ENCODE measurements around the gene RHOT1. TPM values are rescaled to one million over a fixed set of nuclear protein-coding genes. Genes with fewer than 3 reads are reported as not detected.

Gene RHOT1
- total RNA-seq, 3 donors from 2014 or later (not counting 1 experiment from before 2014, with no cell fraction given) = 25.1 to 32.7 (median 28.3) TPM

DNA sequence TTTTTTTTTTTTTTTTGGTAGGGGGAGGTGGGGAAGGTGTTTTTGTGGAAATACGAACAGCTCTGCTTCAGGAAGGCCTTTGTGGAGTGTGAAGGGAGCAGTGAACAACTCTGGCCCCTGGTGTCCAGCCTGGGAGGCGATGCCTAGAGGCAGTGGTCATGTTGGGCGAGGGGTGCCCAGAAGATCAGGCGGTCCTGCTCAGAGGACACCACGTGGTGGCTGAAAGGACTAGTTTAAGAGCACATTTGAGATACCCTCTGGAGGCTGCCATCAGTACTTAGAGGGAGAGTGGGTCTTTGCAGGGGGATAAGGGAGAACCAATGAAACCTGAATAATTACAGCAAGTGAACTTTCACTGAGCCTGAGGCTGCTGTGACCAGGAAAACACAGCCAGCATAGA lies 40.1 kb upstream of the RHOT1 start:
- Mint-ChIP-seq H3K4me3 (no peak overlapping the region), H3K27me3 (ENCODE audit: low read depth in 2 of 2) (no peaks in the 10 kb centered on the region), H3K9me3 (no peaks in the 10 kb centered on the region), H3K36me3 (no peaks in the 10 kb centered on the region), H3K27ac (peak overlapping the region in 1 of 2 donors; percentile 35), H3K4me1 (peaks cover 19 to 31% of the 10 kb centered on the region in 2 donors)
- no peak overlapping the region for H3K27ac ChIP-seq (ENCODE audit: low read length)
- intact Hi-C loops (cut with micrococcal nuclease) = no loop called here
- no peaks in the 10 kb centered on the region for H3K36me3 ChIP-seq (ENCODE audit: control insufficient read depth, insufficient read depth, low read length)
- H3K9me3 ChIP-seq (ENCODE audit: control insufficient read depth, insufficient read depth, low read length) = no peaks in the 10 kb centered on the region
- no peaks in the 10 kb centered on the region for H3K27me3 ChIP-seq (ENCODE audit: control insufficient read depth, insufficient read depth, low read length)
- no peak overlapping the region for H3K4me3 ChIP-seq (ENCODE audit: low read length)
- TF ChIP-seq, protein P1, sequence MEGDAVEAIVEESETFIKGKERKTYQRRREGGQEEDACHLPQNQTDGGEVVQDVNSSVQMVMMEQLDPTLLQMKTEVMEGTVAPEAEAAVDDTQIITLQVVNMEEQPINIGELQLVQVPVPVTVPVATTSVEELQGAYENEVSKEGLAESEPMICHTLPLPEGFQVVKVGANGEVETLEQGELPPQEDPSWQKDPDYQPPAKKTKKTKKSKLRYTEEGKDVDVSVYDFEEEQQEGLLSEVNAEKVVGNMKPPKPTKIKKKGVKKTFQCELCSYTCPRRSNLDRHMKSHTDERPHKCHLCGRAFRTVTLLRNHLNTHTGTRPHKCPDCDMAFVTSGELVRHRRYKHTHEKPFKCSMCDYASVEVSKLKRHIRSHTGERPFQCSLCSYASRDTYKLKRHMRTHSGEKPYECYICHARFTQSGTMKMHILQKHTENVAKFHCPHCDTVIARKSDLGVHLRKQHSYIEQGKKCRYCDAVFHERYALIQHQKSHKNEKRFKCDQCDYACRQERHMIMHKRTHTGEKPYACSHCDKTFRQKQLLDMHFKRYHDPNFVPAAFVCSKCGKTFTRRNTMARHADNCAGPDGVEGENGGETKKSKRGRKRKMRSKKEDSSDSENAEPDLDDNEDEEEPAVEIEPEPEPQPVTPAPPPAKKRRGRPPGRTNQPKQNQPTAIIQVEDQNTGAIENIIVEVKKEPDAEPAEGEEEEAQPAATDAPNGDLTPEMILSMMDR (IDR thresholded peaks at IDR 0.05) = no peak
- DNase-seq (no peak), ATAC-seq (no peak)
- 91% methylated on average over 5 of the region's 5 CpGs for WGBS (ENCODE audit: insufficient coverage)
- H3K4me1 ChIP-seq (ENCODE audit: control insufficient read depth, insufficient read depth, low read length) = peaks cover 9% of the 10 kb centered on the region

DNA sequence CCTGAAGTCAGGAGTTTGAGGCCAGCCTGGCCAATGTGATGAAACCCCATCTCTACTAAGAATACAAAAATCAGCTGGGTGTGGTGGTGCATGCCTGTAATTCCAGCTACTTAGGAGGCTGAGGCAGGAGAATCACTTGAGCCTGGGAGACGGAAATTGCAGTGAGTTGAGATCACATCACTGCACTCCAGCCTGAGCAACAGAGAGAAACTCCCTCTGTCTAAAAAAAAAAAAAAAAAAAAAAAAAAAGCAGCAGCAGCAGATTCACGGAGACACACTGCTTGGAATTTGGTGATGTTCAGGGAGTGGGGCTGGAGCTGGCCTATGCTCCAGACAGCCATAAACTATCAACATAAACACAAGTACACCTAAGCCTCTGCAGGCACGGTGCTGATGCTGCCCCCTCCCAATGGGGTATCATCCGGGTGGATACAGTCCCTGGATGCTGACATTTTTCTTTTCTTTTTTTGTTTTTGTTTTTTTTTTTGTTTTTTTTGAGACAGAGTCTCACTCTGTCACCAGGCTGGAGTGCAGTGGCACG lies 39.6 kb upstream of the RHOT1 start:
- no peak for DNase-seq
- WGBS (ENCODE audit: insufficient coverage) = 96% methylated on average over 5 of the region's 5 CpGs
- Histone ChIP-seq H3K9me3 (ENCODE audit: control insufficient read depth, insufficient read depth, low read length) (no peaks in the 10 kb centered on the region), H3K4me1 (ENCODE audit: control insufficient read depth, insufficient read depth, low read length) (peaks cover 9% of the 10 kb centered on the region), H3K27ac (ENCODE audit: low read length) (no peak overlapping the region), H3K27me3 (ENCODE audit: control insufficient read depth, insufficient read depth, low read length) (no peaks in the 10 kb centered on the region), H3K4me3 (ENCODE audit: low read length) (no peak overlapping the region), H3K36me3 (ENCODE audit: control insufficient read depth, insufficient read depth, low read length) (no peaks in the 10 kb centered on the region)
- Mint-ChIP-seq H3K4me1 (peaks cover 21 to 34% of the 10 kb centered on the region in 2 donors), H3K27me3 (ENCODE audit: low read depth in 2 of 2) (no peaks in the 10 kb centered on the region), H3K4me3 (no peak overlapping the region), H3K27ac (no peak overlapping the region), H3K9me3 (no peaks in the 10 kb centered on the region), H3K36me3 (no peaks in the 10 kb centered on the region)
- TF ChIP-seq, protein P1 (IDR thresholded peaks at IDR 0.05) = no peak
- ATAC-seq = no peak
- intact Hi-C loops (cut with micrococcal nuclease) = no loop called here

DNA sequence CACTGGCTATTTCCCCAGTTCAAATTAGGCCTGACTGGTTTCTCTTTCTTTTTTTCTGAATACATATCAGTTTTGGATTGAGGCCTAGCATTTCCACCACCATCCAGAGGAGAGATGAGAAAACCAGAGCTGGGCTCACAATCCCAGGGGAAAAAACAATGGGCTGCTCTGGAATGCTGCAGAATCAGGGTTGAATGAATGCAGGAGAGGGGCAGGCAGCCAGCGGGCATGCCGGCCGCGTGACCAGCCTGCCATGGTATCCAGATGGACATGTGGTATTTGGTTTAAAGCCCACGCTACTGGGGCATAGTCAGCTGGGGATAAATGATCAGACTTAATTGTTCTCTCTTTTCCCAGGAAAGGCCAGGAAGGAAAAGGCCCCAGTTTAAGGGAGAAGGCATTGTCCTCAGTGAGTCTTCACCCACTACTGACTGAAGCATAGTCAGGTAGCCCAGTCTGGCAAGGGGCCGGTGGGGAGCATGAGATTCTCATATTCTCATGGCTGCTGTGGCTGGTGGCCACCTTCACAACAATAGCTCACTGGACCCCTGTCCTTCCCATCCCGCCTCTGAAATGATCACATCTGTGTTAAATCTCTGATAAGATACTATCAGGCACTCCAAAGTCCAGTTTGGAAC lies 38.7 kb upstream of the RHOT1 start:
- WGBS (ENCODE audit: insufficient coverage) = 98% methylated on average over 7 of the region's 7 CpGs
- Histone ChIP-seq H3K4me1 (ENCODE audit: control insufficient read depth, insufficient read depth, low read length) (peaks cover 9% of the 10 kb centered on the region), H3K4me3 (ENCODE audit: low read length) (no peak overlapping the region), H3K27ac (ENCODE audit: low read length) (no peak overlapping the region), H3K27me3 (ENCODE audit: control insufficient read depth, insufficient read depth, low read length) (no peaks in the 10 kb centered on the region), H3K9me3 (ENCODE audit: control insufficient read depth, insufficient read depth, low read length) (no peaks in the 10 kb centered on the region), H3K36me3 (ENCODE audit: control insufficient read depth, insufficient read depth, low read length) (no peaks in the 10 kb centered on the region)
- H3K4me1 Mint-ChIP-seq = peaks cover 21 to 34% of the 10 kb centered on the region in 2 donors
- no peaks in the 10 kb centered on the region for H3K36me3 Mint-ChIP-seq
- intact Hi-C loops (cut with micrococcal nuclease) = no loop called here
- H3K4me3 Mint-ChIP-seq = no peak overlapping the region
- ATAC-seq = no peak
- H3K27ac Mint-ChIP-seq = peak overlapping the region; percentile 57 to 86
- H3K27me3 Mint-ChIP-seq (ENCODE audit: low read depth in 2 of 2) = no peaks in the 10 kb centered on the region
- TF ChIP-seq, protein P1 (IDR thresholded peaks at IDR 0.05) = no peak
- no peaks in the 10 kb centered on the region for H3K9me3 Mint-ChIP-seq
- DNase-seq = no peak
